Measurements from ENCODE around the gene SVIL.

The SVIL gene

GRCh38 chr10:29533696-29534285 lies 101.0 kb downstream of the SVIL start:
- H3K27ac Mint-ChIP-seq: peak overlapping the region; percentile 26 to 55 (median 35)
- no peak overlapping the region for H3K4me3 Mint-ChIP-seq
- H3K27me3 Mint-ChIP-seq (ENCODE audit: low read depth): no peaks in the 10 kb centered on the region
- no peak for TF ChIP-seq CTCF (IDR thresholded peaks at IDR 0.05; ENCODE audit: unreplicated experiment in 3 of 3)
- H3K36me3 Mint-ChIP-seq (ENCODE audit: low read depth): peaks cover 29% of the 10 kb centered on the region
- H3K9me3 Mint-ChIP-seq: no peaks in the 10 kb centered on the region
- H3K4me1 Mint-ChIP-seq: peaks cover 29% of the 10 kb centered on the region

- no peak for TF ChIP-seq CTCF (IDR thresholded peaks at IDR 0.05; ENCODE audit: unreplicated experiment in 3 of 3)
- peaks cover 25% of the 10 kb centered on the region for H3K4me1 Mint-ChIP-seq
- no peaks in the 10 kb centered on the region for H3K27me3 Mint-ChIP-seq (ENCODE audit: low read depth)
- H3K27ac Mint-ChIP-seq: peak overlapping the region in 2 of 3 experiments; percentile 35 to 55
- H3K4me3 Mint-ChIP-seq: no peak overlapping the region
- H3K9me3 Mint-ChIP-seq: no peaks in the 10 kb centered on the region
- peaks cover 36% of the 10 kb centered on the region for H3K36me3 Mint-ChIP-seq (ENCODE audit: low read depth)
These were observed 101.7 kb downstream of the SVIL start for GRCh38 chr10:29533046-29533445.

DNA sequence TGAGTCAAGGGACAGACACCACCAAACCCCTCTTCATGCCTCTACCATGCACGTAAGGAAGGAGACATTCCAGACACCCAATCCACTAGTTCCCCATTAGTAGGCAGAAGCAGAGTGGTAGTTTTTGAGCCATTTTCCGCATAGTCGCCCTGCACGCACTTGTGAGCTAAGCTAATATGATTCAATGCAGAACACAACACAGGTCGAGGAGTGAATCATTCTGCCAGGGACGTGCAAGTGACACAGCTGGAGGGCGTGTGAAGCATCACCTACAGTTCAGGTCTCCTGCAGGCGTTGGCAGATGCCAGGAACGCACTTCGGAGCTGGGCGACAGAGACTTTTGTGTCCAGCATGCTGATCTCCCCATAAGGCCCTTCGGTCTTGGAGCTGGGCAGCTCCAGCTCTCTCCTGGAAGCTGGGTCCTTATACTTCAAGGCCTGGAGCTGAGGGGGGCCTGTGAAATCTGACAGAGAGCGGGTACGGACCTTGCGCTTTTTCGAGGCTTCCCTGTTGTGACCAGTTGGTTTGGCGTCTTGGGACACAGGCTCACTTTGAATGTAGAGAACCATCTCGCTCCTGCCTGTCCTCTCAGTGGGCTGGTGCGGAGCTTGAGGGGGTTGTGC lies 102.4 kb downstream of the SVIL start:
- H3K4me1 Mint-ChIP-seq: peaks cover 20% of the 10 kb centered on the region
- H3K27ac Mint-ChIP-seq: peak overlapping the region in 2 of 3 experiments; percentile 15 to 50
- no peaks in the 10 kb centered on the region for H3K9me3 Mint-ChIP-seq
- H3K36me3 Mint-ChIP-seq (ENCODE audit: low read depth): peaks cover 40% of the 10 kb centered on the region
- H3K4me3 Mint-ChIP-seq: no peak overlapping the region
- no peak for TF ChIP-seq CTCF (IDR thresholded peaks at IDR 0.05; ENCODE audit: unreplicated experiment in 3 of 3)
- H3K27me3 Mint-ChIP-seq (ENCODE audit: low read depth): no peaks in the 10 kb centered on the region

GRCh38 chr10:29530112-29530976 lies 104.4 kb downstream of the SVIL start:
- peaks cover 12% of the 10 kb centered on the region for H3K4me1 Mint-ChIP-seq
- H3K9me3 Mint-ChIP-seq: no peaks in the 10 kb centered on the region
- peak overlapping the region in 1 of 3 experiments; percentile 1 for H3K27ac Mint-ChIP-seq
- no peak for TF ChIP-seq CTCF (IDR thresholded peaks at IDR 0.05; ENCODE audit: unreplicated experiment in 3 of 3)
- no peaks in the 10 kb centered on the region for H3K27me3 Mint-ChIP-seq (ENCODE audit: low read depth)
- H3K4me3 Mint-ChIP-seq: no peak overlapping the region
- peaks cover 49% of the 10 kb centered on the region for H3K36me3 Mint-ChIP-seq (ENCODE audit: low read depth)

- no peak for TF ChIP-seq CTCF (IDR thresholded peaks at IDR 0.05; ENCODE audit: unreplicated experiment in 3 of 3)
- H3K27me3 Mint-ChIP-seq (ENCODE audit: low read depth): no peaks in the 10 kb centered on the region
- H3K36me3 Mint-ChIP-seq (ENCODE audit: low read depth): peaks cover 56% of the 10 kb centered on the region
- H3K4me3 Mint-ChIP-seq: no peak overlapping the region
- H3K4me1 Mint-ChIP-seq: peaks cover 3% of the 10 kb centered on the region
- no peak overlapping the region for H3K27ac Mint-ChIP-seq
- H3K9me3 Mint-ChIP-seq: no peaks in the 10 kb centered on the region
These were observed 105.6 kb downstream of the SVIL start for GRCh38 chr10:29529146-29529545.
